HG03064 (cell line): Measurements from ENCODE around the gene SYT11.
"Not testable (repeated sequence)": the region's sequence is repeated elsewhere in the genome, so short reads cannot be mapped to it uniquely, and the experiment has no call there.

Experiments
- ATAC-seq: cut with Tn5 transposase; IDR thresholded peaks from one replicate; pipeline ENCODE4 v1.9.1; 2021; ENCODE audit warnings: low read depth; ENCODE audit not compliant: unreplicated experiment

The SYT11 gene

DNA sequence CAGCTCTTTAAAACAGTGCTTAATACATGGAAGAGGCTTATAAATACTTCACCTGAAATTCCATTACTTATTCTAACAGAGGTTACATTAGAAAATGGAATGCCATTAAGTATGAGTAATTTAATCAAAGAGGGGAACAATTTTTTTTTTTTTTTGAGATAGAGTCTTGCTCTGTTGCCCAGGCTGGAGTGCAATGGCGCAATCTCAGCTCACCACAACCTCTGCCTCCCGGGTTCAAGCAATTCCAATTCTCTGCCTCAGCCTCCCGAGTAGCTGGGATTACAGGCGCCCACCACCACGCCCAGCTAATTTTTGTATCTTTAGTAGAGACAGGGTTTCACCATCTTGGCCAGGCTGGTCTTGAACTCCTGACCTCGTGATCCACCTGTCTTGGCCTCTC, 36.2 kb downstream of the SYT11 start:
- not testable (repeated sequence) for ATAC-seq

DNA sequence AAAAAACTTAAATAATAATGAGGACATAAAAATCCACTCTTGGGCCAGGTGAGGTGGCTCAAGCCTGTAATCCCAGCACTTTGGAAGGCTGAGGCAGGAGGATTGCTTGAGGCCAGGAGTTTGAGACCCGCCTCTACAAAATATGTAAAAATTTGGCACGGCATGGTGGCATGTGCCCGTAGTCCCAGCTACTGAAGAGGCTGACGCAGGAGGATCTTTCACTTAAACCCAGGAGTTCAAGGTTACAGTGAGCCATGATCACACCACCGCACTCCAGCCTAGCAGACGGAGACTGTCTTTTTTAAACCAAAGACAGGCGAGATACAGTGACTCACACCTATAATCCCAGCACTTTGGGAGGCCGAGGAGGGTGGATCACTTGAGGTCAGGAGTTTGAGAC, 37.1 kb downstream of the SYT11 start:
- ATAC-seq = not testable (repeated sequence)

DNA sequence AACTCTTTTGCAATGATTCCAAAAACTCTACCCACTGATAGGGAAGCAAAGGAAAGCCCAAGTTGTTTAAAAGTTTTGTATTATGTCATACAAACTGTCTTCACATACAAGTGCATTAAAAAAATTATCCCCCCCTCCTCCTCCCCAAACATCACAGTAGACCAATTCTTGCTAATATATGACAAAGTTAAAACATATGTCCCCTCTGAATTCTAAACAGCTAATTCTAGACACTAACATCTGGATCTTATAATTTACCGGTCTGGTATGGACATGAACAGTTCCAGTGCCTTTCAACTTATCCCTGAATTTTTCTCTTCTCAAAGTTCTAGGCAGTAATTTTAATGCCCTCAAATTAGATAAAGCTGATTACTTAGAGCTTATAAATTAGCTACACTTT, 38.4 kb downstream of the SYT11 start:
- no peak for ATAC-seq

DNA sequence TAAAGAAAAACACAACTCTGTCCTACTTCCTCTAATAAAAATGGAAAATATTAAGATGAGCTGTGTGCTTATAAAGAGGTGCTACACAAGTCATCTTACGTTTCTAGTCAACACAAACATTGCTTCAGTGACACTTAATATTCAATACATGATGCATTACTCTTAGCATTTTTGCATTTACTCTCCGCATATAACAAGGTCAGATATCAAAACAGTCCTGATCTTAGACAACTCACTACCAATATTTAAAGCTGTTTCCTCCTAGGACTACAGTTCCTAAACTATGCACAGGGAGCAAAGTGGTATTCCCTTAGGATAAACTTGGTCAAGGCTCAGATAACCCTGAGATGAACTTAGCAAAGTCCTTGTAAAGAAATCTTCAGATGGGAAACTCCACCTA, 39.5 kb downstream of the SYT11 start:
- no peak for ATAC-seq

DNA sequence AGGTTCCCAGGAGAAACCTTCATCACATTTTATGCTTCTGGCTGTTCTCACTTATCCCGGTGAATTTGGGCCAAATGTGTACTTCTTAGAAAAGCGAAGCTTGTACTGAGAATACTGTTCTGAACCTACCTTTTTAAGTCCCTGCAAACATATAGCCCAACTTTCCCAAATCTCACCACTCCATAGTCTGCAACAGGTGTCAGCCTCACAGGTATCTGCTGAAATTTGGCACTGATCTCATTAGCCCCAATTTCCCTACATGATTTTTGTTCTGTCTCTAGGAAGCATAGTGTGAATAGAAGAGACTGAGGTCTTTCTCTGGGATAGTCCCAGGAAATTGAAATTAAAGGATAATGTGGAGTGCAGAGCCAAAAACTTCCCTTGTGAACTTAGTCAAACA, 40.3 kb downstream of the SYT11 start:
- no peak for ATAC-seq

DNA sequence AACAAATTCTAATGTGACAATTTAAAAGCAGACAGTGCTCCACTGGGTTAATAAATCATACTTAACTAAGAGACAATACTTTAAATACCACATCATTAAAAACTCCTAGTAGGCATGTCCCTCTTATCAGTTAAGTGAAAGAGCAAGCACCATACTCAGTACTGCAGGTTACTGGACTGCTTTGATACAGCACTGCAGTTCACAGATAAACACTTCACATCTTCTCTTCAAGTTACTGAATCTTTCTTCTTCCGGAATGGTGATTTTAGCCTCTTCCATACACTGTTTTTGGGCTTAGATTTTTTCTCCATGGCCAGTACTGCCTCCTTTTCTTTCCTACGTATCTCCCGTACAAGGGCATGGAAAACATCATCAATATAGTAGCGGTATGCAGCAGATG, 40.8 kb downstream of the SYT11 start:
- ATAC-seq = no peak

DNA sequence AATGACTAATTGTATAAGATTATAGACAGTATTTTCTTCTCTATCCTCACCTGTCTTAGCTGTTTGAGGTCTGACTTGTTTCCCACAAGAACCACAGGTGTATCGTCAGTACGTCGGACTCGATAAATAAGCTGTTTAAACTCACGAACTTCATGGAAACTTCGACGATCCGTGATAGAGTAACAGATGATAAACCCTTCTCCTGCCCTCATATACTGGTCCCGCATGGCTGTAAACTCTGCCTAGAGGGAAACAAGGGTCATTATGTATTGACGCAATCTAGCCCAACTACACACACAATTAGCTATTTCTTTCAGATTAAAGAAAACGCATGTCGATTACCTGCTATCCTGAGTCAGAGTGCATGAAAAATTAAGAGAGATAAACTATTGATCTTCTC, 44.9 kb downstream of the SYT11 start:
- no peak for ATAC-seq

DNA sequence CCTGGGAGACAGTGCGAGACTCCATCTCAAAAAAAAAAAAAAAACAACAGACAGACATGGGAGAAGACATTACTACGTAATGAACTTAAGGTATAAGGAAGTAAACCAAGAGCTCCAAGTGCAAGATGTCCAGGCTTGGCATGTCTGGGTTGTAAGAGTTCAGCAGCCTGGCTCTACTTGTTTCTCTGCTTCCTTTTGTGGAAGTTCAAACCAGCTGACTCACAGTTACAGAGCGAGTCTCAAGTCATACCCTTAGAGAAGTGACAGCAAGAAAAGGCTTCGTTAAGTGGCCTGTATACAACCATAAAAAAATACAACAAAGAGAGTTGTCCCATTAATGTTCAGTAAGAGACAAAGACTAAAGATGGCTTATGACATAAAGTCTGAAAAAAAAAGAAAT, 50.5 kb downstream of the SYT11 start:
- no peak for ATAC-seq

DNA sequence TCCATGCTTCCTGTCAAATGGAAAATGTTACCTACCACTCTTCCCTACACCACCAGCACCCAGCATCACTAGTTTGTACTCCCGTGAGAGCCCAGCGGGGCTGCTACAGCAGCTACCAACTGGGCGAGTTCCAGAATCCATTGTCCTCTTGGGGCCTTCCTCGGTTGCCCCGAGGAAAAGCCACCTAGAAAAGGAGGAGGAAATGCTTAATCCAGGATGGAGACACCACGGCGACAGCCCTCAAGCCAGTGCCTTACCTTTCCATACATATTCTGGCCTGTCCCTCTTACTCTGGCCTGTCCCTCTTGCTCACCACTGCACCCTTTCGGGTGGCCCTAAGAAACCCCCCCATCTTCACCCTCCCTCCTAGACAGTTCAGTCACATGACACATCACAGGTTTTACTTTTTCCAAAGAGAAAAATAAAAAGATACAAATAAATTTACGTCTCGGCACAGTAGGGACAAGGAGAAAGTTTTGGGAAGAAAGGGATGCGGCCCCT, 51.3 kb downstream of the SYT11 start:
- ATAC-seq = no peak

DNA sequence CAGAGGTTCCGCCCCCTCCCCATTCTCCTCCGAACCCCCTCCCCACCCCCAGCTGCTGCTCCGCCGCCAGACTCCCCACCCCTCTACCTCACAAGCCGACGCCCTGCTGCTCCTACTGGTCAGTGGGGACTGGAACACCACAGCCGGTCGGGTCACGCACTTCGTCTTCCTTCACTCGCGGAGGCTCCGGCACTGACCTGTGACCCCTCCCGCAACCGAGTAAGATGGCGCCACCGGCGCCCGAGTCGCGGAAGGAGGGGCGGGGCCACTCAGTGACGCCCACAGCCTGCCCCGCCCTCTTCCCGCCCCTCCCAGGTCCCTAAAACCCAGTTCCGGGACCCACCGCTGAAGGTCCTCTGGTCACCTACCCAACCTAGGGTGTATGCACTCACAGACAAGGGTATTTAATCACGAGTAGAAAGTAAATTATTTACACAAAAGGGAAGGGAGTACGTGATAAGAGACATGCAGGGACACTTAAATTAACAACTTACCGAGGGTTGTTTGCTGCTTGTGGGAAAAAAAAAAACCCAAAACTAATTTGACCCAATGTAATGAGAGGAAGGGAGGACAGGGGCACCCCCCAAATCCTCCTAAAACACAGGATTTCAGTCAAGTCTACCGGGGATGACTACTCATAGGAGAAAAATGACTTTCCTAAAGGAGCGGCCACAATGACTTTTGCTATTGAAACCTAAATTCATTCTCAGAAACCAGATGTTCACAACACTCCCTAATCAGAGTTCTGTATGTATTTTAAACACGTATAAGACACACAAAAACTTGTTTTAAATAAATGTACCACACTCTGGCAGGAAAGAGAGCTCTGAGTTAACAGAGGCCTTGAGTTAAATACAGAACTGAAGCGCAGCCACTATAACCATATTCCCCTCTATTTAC, 52.0 kb downstream of the SYT11 start, which contains the start of gene RIT1:
RIT1 (minus strand) TSS at position 194 of the 900 bp plus-strand sequence. CDS start 588 bp downstream, outside the sequence.
- ATAC-seq = peak; percentile 68

DNA sequence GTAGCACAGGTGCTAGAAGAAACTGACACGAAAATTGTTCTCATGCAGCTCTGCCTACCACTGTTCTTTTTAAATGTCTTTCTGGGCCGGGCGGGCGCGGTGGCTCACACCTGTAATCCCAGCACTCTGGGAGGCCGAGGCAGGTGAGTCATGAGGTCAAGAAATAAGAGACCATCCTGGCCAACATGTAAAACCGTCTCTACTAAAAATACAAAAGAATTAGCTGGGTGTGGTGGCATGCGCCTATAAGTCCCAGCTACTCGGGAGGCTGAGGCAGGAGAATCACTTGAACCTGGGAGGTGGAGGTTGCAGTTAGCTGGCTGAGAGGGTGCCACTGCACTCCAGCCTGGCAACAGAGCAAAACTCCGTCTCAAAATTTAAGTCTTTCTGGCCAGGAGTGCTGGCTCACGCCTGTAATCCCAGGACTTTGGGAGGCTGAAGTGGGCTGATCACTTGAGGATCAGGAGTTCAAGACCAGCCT, 52.7 kb downstream of the SYT11 start:
- ATAC-seq = no peak

DNA sequence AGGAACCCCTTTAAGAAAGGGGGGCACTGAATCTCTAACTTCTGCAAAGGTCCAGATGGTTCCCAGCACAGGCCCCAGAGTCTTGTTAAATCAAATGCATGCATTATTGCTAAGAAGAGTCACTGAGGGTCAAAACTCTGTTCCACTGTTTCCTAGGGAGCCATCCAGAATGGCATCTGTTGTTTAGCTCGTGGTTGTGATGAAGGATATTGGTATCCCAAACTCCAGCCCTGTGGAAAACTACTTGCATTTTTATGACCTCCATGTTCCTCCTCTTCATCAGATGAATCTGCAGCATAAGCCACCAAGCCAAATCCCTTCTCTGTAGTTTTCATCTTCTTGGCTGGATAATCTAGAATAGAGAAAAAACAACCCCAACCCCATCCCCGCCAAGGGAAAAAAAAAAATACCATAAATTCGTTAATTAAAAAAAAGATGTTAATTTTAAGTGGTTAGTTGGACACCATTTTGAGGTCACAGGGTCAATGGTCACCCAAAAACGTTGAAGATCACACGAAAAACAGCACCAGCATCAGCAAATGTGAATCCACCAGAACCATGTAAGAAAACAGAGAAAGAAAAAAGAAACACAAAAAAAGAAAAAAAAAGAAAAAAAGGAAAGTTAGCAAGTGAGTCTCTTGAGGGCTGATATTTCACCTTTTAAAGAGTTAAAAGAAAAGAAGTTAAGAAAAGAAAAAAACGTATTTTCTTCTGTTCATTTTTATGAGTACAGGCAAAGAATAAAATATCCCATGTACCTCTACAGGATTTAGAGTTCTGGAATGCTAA, 54.8 kb downstream of the SYT11 start:
- ATAC-seq = no peak

DNA sequence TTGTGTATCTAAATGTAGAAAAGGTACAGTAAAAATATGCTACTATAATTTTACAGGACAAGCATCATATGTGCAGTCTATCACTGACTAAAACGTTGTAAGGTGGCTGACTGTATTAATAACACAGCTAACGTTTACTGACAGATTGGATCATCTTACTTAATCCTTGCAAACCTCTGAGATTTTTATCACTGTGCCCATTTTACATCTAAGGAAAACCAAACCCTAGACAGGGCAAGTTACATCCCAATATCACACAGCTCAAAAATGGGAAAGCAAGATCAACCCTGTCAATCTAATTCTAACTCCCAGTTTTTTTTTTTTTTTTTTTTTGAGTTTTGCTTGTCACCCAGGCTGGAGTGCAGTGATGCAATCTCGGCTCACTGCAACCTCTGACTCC, 59.3 kb downstream of the SYT11 start:
- ATAC-seq = no peak

DNA sequence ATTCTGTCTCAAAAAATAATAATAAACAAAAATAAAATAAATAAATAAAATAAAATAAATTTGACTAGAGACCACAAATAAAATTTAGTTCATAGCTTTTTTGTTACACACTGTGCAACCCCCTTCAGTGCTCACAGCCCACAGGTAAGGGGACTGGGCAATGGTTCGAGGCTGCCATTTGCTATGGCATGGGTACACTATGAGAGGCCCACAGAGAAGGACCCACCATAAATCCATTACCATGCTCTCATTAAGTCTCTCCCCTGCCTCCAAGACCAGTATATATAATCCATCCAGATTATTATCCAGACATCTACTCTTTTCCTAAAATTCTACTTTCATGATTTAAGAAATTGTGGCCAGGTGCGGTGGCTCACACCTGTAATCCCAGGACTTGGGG, 60.4 kb downstream of the SYT11 start:
- no peak for ATAC-seq

DNA sequence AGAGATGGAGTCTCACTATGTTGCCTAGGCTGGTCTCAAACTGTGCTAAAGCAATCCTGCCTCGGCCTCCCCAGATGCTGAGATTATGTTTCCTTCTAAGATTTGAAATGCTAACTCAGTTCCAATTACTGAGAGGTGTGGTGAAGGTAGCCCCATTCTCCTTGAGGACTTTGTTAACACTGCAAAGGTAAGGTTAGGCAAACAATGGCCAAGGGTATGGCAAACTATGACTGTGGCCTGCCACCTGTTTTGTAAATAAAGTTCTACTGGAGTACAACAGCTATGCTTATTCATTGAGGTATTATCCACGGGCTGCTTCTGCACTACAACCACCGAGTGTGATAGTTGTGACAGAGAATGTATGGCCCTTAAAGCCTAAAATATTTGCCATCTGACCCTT, 61.4 kb downstream of the SYT11 start:
- no peak for ATAC-seq

DNA sequence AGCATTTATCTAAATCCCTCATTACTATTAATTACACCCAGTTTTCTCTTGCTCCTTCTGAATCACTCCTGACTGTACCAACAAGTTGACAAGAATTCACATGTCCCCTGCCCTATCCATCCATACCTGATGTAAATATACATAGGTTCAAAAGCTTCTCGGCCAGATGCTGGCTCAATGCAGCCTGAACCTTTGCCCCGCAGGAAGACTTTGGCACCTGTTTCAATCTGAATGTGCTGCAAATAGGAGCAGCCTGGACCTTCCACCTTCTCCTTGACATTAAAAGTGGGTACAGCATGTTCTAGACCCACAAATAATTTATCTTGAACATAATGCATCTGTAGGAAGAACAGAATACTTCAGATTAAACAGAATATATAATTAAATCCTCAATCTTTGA, 66.1 kb downstream of the SYT11 start:
- ATAC-seq = no peak

DNA sequence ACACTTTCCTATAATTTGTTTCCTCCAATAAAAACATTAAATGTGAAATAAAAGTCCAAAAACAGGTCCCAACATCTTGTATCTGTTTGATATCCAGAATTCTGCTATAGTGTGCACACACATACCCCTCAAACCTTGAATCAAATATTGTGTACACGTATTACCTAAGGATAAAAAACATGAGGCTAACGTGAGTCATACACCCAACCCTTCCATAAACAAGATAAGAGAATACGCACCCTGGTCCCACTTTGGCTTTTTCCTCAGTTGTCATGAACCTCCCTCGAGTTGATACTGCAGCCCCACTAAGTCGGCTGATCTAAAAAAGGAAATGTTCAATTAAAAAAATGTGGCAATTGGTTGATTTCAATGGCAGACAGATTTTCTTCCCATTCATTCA, 69.7 kb downstream of the SYT11 start:
- ATAC-seq = no peak

DNA sequence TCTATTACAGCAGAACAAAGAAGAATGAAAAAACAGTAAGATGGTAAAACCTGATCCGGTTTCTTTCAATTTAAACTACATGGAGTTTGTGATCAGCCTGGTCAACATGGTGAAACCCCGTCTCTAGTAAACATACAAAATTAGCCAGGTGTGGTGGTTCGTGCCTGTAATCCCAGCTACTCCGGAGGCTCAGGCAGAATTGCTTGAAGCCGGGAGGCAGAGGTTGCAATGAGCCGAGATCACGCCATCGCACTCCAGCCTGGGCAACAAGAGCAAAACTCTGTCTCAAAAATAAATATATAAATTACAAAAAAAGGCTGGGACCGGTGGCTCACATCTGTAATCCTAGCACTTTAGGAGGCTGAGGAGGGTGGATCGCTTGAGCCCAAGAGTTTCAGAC, 71.4 kb downstream of the SYT11 start:
- ATAC-seq = not testable (repeated sequence)

DNA sequence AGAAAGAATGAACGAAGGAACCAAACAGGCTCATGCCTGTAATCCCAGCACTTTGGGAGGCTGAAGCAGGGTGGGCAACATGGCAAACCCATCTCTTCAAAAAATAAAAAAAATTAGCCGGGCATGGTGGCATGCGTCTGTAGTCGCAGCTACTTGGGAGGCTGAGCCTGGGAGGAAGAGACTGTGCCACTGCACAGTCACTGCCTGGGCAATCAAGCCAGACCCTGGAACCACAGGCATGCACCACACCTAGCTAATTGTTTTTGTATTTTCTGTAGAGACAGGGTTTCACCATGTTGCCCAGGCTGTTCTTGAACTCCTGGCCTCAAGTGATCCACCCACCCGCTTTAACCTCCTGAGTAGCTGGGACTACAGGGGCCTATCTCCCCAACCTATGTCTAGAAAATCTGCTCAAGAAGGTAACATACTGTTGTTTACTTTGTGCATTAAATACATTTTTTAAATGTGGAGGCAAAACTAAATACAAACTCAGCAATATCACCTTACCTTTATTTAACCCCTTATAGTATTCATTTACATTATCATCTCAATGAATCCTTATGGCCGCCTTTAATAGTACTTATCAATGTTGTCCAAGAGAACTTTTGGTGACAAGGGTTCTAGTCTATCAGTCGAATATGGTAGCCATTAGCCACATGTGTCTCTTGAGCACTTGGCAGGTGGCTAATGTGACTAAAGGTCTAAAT, 72.1 kb downstream of the SYT11 start:
- ATAC-seq = no peak

DNA sequence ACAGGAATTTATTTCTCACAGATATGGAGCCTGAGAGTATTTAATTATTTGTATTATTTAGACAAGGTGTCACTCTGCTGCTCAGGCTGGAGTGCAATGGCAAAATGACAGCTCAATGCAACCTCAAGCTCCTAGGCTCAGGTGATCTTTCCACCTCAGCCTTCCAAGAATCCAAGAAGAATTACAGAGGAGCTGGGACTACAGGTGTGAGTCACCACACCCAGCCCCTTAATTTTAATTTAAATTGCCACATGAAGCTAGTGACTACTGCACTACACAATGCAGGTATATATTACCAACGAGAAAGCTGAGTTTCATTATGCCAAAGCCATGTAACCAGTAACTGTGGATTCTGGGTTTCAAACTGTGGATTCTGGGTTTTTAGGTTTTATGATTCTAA, 72.7 kb downstream of the SYT11 start:
- no peak for ATAC-seq

DNA sequence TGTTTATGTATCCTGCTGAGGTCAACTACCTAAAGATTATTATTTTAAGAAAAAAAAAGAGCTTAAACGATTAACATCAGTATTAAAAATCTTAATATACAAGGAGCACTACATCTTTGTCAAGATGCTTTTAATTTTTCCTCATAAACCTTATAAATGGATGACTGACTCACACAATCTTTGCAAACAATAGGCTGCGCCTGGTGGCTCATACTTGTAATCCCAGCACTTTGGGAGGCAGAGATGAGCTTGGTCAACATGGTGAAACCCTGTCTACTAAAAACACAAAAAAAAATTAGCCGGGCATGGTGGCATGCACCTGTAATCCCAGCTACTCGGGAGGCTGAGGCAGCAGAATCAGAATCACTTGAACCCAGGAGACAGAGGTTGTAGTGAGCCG, 73.1 kb downstream of the SYT11 start:
- ATAC-seq = no peak
